Embryonic facial prominence (tissue), 1 donor: ENCODE data around the gene PCK2.

ENCODE experiments used
- DNase-seq: peaks from one replicate; pipeline ENCODE4 v3.0.0-alpha.2; 2016; ENCODE audit errors: extremely low spot score

The PCK2 gene

GRCh38 chr14:24075485-24076301, 18.4 kb upstream of the PCK2 start:
- DNase-seq: no peak

GRCh38 chr14:24076302-24076601, 17.9 kb upstream of the PCK2 start:
- DNase-seq: no peak

GRCh38 chr14:24077086-24077485, 17.0 kb upstream of the PCK2 start:
- no peak for DNase-seq

- DNase-seq: no peak
Measured at GRCh38 chr14:24078146-24078545, 16.0 kb upstream of the PCK2 start.

- no peak for DNase-seq
Measured at GRCh38 chr14:24079491-24080141, 14.5 kb upstream of the PCK2 start.

- no peak for DNase-seq
Measured at GRCh38 chr14:24080142-24080530, 14.0 kb upstream of the PCK2 start.

GRCh38 chr14:24080888-24081738, 13.0 kb upstream of the PCK2 start:
- DNase-seq: no peak

GRCh38 chr14:24081739-24082211, 12.3 kb upstream of the PCK2 start:
- DNase-seq: no peak

GRCh38 chr14:24082411-24083080, 11.6 kb upstream of the PCK2 start:
- DNase-seq: no peak

- no peak for DNase-seq
Measured at GRCh38 chr14:24083462-24083861, 10.6 kb upstream of the PCK2 start.

- DNase-seq: no peak
Measured at GRCh38 chr14:24084440-24084839, 9.7 kb upstream of the PCK2 start.

GRCh38 chr14:24085215-24085614, 8.9 kb upstream of the PCK2 start:
- DNase-seq: no peak

- DNase-seq: no peak
Measured at GRCh38 chr14:24086193-24086955, 7.7 kb upstream of the PCK2 start.

- no peak for DNase-seq
Measured at GRCh38 chr14:24087004-24087403, 7.1 kb upstream of the PCK2 start.

- DNase-seq: no peak
Measured at GRCh38 chr14:24088095-24088494, 6.0 kb upstream of the PCK2 start.

- DNase-seq: no peak
Measured at GRCh38 chr14:24089890-24090289, 4.2 kb upstream of the PCK2 start.

- DNase-seq: no peak
Measured at GRCh38 chr14:24092110-24092504, 2.0 kb upstream of the PCK2 start.

- DNase-seq: no peak
Measured at GRCh38 chr14:24092505-24093206, 1.5 kb upstream of the PCK2 start.

GRCh38 chr14:24093207-24093900, 757 bp upstream of the PCK2 start:
- DNase-seq: no peak

- no peak for DNase-seq
Measured at GRCh38 chr14:24094841-24095270, 745 bp downstream of the PCK2 start.
